K562 (cell line): ENCODE results near the gene EVPL. TPM values are rescaled to one million over a fixed set of nuclear protein-coding genes. Genes with fewer than 3 reads are reported as not detected.

Source experiments
- ARID1B ChIP-seq: fragments of 450-650 bp; IDR thresholded peaks from 2 replicates; pipeline ENCODE4 v1.6.1; 2016; ENCODE audit warnings: antibody characterized with exemption, mild to moderate bottlenecking, inconsistent platforms
- COPS2 ChIP-seq: fragments of 450-650 bp; conservative IDR thresholded peaks from 2 replicates; pipeline ENCODE4 v1.6.1; 2016; ENCODE audit warnings: mild to moderate bottlenecking, moderate library complexity
- E2F3 ChIP-seq: fragments of 250-450 bp; sonication (Bioruptor Pico); IDR thresholded peaks from 2 replicates; pipeline ENCODE4 v1.4.0; 2020; ENCODE audit warnings: mild to moderate bottlenecking
- FOXJ2 ChIP-seq: fragments of 200-800 bp; sonication (Bioruptor generic); IDR thresholded peaks from 2 replicates; pipeline ENCODE4 v1.6.1; 2016; ENCODE audit warnings: missing genetic modification characterization, missing compliant biosample characterization
- MCM2 ChIP-seq: fragments of 450-650 bp; IDR thresholded peaks from 2 replicates; pipeline ENCODE4 v1.6.1; 2017; ENCODE audit warnings: low read depth, mild to moderate bottlenecking
- MIER1 ChIP-seq: fragments of 450-650 bp; IDR thresholded peaks from 2 replicates; pipeline ENCODE4 v1.6.1; 2016; ENCODE audit warnings: antibody characterized with exemption, mild to moderate bottlenecking, low read depth
- RAD21 ChIP-seq, 2 experiments: fragments of 250-450 bp in 1 of 2; fragments of 450-650 bp in 1 of 2; sonication (Bioruptor Pico) in 1 of 2; formaldehyde crosslinking in 1 of 2; IDR thresholded peaks in 1 of 2; conservative IDR thresholded peaks in 1 of 2; 2 replicates each; pipeline versions ENCODE4 v1.4.0 to v1.8.0; 2020 to 2022; ENCODE audit warnings: mild to moderate bottlenecking in 2 of 2, moderate library complexity in 1 of 2
- RREB1 ChIP-seq: fragments of 250-450 bp; sonication (Bioruptor Pico); IDR thresholded peaks from 2 replicates; pipeline ENCODE4 v1.4.0; 2020
- SMARCA4 ChIP-seq: fragments of 450-650 bp; IDR thresholded peaks from 2 replicates; pipeline ENCODE4 v1.6.1; 2016
- SOX6 ChIP-seq: fragments of 450-650 bp; IDR thresholded peaks from 2 replicates; pipeline ENCODE4 v1.6.1; 2014; ENCODE audit warnings: mild to moderate bottlenecking
- TARDBP ChIP-seq: fragments of 450-650 bp; IDR thresholded peaks from 2 replicates; pipeline ENCODE4 v1.6.1; 2016
- ZBTB12 ChIP-seq: fragments of 250-450 bp; sonication (Bioruptor Pico); IDR thresholded peaks from 2 replicates; pipeline ENCODE4 v1.4.0; 2020
- ZBTB2 ChIP-seq: fragments of 450-650 bp; IDR thresholded peaks from 2 replicates; pipeline ENCODE4 v1.6.1; 2016; ENCODE audit warnings: antibody characterized with exemption
- ZC3H8 ChIP-seq: fragments of 450-650 bp; IDR thresholded peaks from 2 replicates; pipeline ENCODE4 v1.6.1; 2017
- ZNF431 ChIP-seq: sonication (generic); formaldehyde crosslinking; IDR thresholded peaks from 2 replicates; pipeline ENCODE4 v1.8.0; 2022; ENCODE audit warnings: mild to moderate bottlenecking, missing genetic modification reagents
- ZNF785 ChIP-seq: fragments of 250-450 bp; sonication (Bioruptor Pico); IDR thresholded peaks from 2 replicates; pipeline ENCODE4 v1.4.0; 2020; ENCODE audit warnings: mild to moderate bottlenecking
- polyA plus RNA-seq, 8 experiments: library from polyadenylated mRNA; depleted of rRNA in 4 of 8; stranded (reverse) in 5 of 8; unstranded in 3 of 8; fragments of >200 nt; fragmentation: Nextera tagmentation in 2 of 8; fragmentation: Illumina TruSeq in 1 of 8; extraction: Ambion mirVana in 2 of 8; extraction: Trizol in 1 of 8; gene quantifications; 2 replicates each; pipeline versions ENCODE4 v1.2.1 to v1.2.3, GENCODE V29; 2011 to 2014; ENCODE audit warnings: inconsistent platforms in 1 of 8, missing spikeins in 1 of 8
- total RNA-seq, 7 experiments: library from RNA; depleted of rRNA in 6 of 7; stranded (reverse); fragments of >200 nt in 6 of 7; fragmentation: Illumina TruSeq in 2 of 7; extraction: Trizol in 2 of 7; gene quantifications; 2 replicates each; pipeline versions ENCODE4 v1.2.1 to v1.2.3, GENCODE V29; 2011 to 2021; ENCODE audit warnings: low replicate concordance in 1 of 7
- TF ChIP-seq, protein P1 (sequence below): fragments of 450-650 bp; formaldehyde crosslinking; IDR thresholded peaks from 2 replicates; pipeline ENCODE4 v1.4.0; 2022; ENCODE audit warnings: missing genetic modification characterization
- TF ChIP-seq, protein P2 (sequence below): sonication (generic); formaldehyde crosslinking; IDR thresholded peaks from 2 replicates; pipeline ENCODE4 v1.8.1; 2023; ENCODE audit warnings: mild to moderate bottlenecking, missing genetic modification reagents, moderate library complexity

The EVPL gene
- total and polyA plus RNA-seq, 9 of the 15 experiments (the other 6 are each of a cell fraction or from before 2014, with no cell fraction given): 0.08 to 0.18 (median 0.16) TPM; not detected in 5

GRCh38 chr17:75978938-75979704 lies 48.0 kb downstream of the EVPL start, which contains the start of the genes ACOX1 and TEN1 (continued):
- 0 out of 2 replicates have a peak, but pooled peaks have one; percentile 43 for TF ChIP-seq RREB1 (CRISPR knock-in tag)
- peak in 1 of 2 experiments; percentile 27; a peak in 2 of 4 replicates for TF ChIP-seq RAD21 (CRISPR knock-in tag; conservative IDR thresholded peaks at IDR 0.05 in 1 of 2, IDR thresholded peaks at IDR 0.05 in 1 of 2)
- no peak for TF ChIP-seq ZC3H8
- TF ChIP-seq ZBTB12 (CRISPR knock-in tag): no peak
- TF ChIP-seq ZNF785: no peak
- peak; percentile 68; the same call in 1 of the 2 replicates for TF ChIP-seq ZBTB2
- TF ChIP-seq TARDBP: no peak
- TF ChIP-seq ARID1B: 0 out of 2 replicates have a peak, but pooled peaks have one; percentile 32
- no peak; the same call in 1 of the 2 replicates for TF ChIP-seq SOX6
- no peak for TF ChIP-seq E2F3
- TF ChIP-seq, protein P1, sequence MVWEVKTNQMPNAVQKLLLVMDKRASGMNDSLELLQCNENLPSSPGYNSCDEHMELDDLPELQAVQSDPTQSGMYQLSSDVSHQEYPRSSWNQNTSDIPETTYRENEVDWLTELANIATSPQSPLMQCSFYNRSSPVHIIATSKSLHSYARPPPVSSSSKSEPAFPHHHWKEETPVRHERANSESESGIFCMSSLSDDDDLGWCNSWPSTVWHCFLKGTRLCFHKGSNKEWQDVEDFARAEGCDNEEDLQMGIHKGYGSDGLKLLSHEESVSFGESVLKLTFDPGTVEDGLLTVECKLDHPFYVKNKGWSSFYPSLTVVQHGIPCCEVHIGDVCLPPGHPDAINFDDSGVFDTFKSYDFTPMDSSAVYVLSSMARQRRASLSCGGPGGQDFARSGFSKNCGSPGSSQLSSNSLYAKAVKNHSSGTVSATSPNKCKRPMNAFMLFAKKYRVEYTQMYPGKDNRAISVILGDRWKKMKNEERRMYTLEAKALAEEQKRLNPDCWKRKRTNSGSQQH (CRISPR knock-in tag): no peak; the same call in 1 of the 2 replicates
- TF ChIP-seq FOXJ2: no peak; the same call in 1 of the 2 replicates
- TF ChIP-seq MCM2: no peak
- no peak for TF ChIP-seq MIER1
- TF ChIP-seq COPS2: no peak
- no peak for TF ChIP-seq SMARCA4
- TF ChIP-seq, protein P2, sequence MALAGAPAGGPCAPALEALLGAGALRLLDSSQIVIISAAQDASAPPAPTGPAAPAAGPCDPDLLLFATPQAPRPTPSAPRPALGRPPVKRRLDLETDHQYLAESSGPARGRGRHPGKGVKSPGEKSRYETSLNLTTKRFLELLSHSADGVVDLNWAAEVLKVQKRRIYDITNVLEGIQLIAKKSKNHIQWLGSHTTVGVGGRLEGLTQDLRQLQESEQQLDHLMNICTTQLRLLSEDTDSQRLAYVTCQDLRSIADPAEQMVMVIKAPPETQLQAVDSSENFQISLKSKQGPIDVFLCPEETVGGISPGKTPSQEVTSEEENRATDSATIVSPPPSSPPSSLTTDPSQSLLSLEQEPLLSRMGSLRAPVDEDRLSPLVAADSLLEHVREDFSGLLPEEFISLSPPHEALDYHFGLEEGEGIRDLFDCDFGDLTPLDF (CRISPR knock-in tag): no peak
- TF ChIP-seq ZNF431 (CRISPR knock-in tag): no peak
